NCI-H748 treated with DMSO at 0.1 percent for 48 hours (cell line): ENCODE data around the gene OR4D1.

Source experiments
- DNase-seq: peaks from one replicate; lab custom pipeline; 2025; lab: John Stamatoyannopoulos, UW

Gene OR4D1

DNA sequence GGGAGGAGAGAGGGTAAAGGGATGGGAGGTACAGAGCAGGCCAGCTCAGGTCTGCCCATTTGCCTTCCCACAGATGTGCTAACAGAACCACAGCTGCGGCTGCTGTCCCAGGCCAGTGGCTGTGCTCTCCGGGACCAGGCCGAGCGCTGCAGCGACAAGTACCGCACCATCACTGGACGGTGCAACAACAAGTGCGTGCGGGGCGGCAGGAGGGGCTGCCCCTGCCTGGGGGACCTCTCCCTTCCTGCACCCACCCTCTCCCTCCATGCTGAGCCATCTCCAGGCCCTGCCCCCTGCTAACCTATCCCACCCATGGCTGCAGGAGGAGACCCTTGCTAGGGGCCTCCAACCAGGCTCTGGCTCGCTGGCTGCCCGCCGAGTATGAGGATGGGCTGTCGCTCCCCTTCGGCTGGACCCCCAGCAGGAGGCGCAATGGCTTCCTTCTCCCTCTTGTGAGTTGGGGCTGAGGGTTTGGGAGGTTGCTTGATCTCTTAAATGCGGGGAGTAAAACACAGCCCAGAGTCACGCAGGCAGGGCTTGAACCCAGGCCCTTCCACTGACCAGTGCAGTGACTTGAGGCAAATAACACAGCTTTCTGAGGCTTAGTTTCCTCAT lies 45.6 kb downstream of the OR4D1 start:
- DNase-seq, result no peak

DNA sequence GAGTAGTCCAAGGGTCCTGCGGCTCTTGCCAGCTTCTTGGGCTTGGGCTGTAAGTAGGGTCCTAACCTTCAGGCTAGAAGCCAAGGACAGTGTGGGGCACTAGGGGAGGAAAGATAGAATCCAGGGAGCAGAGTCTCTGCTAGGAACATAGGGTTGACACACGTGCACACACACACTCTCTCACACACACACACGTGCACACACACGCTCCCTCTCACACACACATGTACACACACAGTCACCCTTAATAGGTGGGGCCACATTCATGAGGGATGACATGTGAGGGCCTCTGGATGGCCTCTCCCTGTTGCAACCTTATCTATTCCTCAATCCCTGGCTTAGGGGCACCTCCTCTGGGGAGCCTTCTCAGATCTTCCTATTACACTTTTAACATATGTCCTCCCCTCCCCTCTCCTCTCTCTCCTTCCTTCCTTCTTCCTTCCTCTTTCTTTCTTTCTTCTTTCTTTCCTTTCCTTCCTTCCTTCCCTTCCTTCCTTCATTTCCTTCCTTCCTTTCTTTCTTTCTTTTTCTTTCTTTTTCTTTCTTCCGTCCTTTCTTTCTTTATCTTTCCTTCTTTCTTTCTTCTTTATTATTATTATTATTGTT lies 47.4 kb downstream of the OR4D1 start:
- no peak for DNase-seq

DNA sequence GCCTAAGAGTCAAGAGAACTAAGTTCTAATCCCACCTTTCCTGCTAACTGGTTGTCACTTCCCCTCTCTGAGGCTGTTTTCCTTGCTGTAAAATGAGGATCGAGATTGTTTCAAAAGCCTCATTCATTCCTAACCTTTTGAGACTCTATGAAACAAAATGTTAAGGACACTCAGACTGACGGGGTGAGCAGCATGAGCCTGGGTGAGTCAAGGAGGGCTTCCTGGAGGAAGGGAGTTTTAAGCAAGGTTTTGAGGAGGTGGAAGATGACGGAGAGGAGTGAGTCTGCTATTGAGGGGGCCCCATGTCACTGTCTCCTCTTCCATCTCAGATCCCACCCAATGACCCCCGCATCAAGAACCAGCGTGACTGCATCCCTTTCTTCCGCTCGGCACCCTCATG lies 48.4 kb downstream of the OR4D1 start:
- no peak for DNase-seq

DNA sequence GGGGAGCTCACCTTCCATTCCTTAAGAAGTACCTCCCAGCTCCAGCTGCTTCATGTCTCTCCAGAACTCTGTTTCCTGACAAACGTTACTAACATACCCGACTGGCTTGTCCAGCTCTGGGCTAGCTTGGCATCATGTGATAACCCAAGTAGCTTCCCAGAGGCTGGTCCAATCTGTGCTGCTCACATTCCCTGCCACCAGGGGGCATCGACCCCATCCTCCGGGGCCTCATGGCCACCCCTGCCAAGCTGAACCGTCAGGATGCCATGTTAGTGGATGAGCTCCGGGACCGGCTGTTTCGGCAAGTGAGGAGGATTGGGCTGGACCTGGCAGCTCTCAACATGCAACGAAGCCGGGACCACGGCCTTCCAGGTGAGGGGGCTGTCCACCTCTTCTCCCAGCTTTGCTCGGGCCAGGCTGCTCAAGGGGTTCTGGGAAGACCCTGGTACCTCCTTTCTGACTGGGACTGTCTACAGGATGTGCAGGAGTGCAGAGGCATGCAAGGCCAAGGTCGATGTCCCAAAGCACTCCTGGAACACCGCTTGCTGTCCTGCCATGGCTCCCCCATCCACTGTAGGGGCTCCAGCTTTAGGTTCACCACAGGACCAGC lies 51.9 kb downstream of the OR4D1 start:
- DNase-seq, result peak; percentile 58

DNA sequence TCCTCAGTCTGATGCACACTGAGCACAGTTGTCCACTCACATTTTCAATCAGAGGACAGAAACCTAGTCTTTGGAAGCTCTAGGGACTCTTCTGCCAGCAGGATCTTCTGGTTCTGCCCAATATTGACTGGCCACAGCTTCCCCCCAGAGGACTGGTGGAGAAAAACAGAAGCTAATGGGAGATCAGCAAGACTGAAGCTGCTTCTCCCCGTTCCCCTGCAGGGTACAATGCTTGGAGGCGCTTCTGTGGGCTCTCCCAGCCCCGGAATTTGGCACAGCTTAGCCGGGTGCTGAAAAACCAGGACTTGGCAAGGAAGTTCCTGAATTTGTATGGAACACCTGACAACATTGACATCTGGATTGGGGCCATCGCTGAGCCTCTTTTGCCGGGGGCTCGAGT lies 54.7 kb downstream of the OR4D1 start:
- no peak for DNase-seq

DNA sequence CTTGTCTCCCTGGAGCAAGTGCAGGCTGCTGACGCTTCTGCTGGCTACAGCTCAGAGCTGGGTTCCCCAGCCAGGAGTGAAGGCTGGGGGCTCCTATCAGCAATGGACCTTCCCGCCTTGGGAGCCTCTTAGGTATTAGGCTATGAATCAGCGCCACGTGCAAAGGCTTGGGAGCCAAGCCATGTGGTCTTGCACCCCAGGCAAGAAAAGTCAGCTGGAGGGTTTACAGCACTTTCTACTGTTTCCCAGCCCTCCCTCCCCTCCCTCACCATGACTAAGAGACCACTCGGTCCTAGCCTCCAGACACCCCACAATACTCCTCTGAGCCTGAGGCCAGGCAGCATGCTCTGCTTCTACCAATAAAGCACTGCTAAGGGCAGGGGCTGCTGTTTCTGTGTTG lies 56.6 kb downstream of the OR4D1 start:
- DNase-seq, result no peak

DNA sequence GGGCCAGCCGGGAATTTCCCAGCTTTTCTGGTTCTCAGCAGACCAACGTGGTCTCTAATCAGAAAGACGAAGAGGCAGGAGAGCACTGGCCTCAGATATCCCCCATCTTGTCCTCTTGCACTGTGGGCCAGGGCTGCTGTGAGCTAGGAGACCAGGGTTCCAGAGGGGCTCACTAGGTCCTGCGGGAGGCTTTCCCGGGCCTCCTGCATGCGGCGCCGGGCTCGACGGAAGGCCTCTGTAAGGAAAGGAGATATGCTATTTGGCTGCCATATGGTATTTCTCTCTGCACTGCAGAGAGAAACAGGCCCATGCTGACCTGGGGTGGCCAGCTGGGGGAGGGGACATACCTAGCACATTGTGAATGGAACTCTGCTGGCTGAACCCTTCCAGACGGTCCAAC lies 57.8 kb downstream of the OR4D1 start:
- no peak for DNase-seq

DNA sequence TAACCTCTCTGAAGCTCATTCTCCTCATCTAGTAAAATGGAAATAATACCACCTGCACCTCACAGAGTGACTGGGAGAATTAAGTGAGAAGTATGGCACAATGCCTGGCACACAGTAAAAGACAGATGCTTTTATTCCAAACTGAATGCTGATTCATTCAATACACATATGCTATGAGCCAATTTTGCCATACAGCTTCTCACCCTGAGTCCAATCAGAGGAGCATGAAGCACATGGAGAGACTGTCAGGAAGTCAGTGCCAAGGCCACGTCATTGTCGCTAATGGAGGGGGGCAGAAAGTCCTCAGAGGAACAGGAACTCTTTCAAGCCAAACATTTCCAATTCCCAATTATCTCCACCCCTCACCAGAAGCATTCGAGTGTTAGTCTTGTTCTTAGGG lies 59.3 kb downstream of the OR4D1 start:
- DNase-seq, result no peak

DNA sequence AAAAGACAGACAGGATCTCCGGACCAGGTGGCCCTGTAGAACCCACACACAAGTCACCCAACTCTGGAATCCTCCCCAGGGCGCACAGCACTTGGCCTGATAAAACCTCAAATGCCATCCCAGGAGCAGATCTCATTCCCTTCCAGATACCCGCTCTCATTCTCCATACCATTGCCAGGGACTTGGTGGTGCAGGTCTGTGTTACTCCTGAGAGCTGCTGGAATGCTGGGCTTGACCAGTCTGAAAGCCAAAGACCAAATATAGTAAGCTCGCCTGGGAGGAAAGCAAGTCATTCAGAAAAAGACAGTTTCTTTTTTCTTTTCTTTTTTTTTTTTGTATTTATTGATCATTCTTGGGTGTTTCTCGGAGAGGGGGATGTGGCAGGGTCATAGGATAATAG lies 60.2 kb downstream of the OR4D1 start:
- DNase-seq, result no peak
